Uterus (tissue), 2 donors: ENCODE measurements around the gene PRKAG3.

ENCODE experiments used
- CTCF ChIP-seq, 4 experiments: fragments of 200-600 bp in 2 of 4; fragments of 450-650 bp in 2 of 4; sonication (generic) in 2 of 4; IDR thresholded peaks; one replicate each; pipeline ENCODE4 v1.5.1; 2016 to 2019; ENCODE audit warnings: antibody characterized with exemption in 4 of 4, mild to moderate bottlenecking in 2 of 4, moderate library complexity in 1 of 4
- POLR2A ChIP-seq, 2 donors: fragments of 450-650 bp; IDR thresholded peaks; one replicate each; pipeline ENCODE4 v1.6.1; 2016; ENCODE audit warnings: antibody characterized with exemption in 2 of 2, mild to moderate bottlenecking in 1 of 2, moderate library complexity in 1 of 2

- no peak for TF ChIP-seq CTCF (IDR thresholded peaks at IDR 0.05)
- TF ChIP-seq POLR2A (IDR thresholded peaks at IDR 0.05): no peak
Measured at GRCh38 chr2:218815649-218816048, 16.0 kb downstream of the PRKAG3 start.
